GM12878 (cell line): Measurements from ENCODE around the gene MYO7B. TPM values are rescaled to one million over a fixed set of nuclear protein-coding genes. Genes with fewer than 3 reads are reported as not detected.

Experiments
- ATAC-seq: fragments of 200-7000 bp; cut with Tn5 transposase; 3 replicates; pipeline ENCODE4 v1.9.1; 2020; ENCODE audit warnings: mild to moderate bottlenecking, moderate library complexity
- BruUV-seq: library from RNA; stranded (reverse); fragments of 400-500 nt; replicated peaks from 2 replicates; lab custom pipeline; 2021; lab: Mats Ljungman, UMichigan
- CTCF ChIA-PET: fragments of 300-600 bp; sonication (Branson Sonifier 250); formaldehyde crosslinking; extraction: SDS; loops from one replicate; lab custom pipeline; 2021; ENCODE audit warnings: inconsistent platforms; lab: Yijun Ruan, JAX
- POLR2A ChIA-PET: fragments of 350-600 bp; formaldehyde crosslinking; extraction: SDS; loops from one replicate; lab custom pipeline; 2021; ENCODE audit warnings: inconsistent platforms; lab: Charles Lee
- RAD21 ChIA-PET: fragments of 300-600 bp; sonication (Branson Sonifier 250); formaldehyde crosslinking; loops from one replicate; lab custom pipeline; 2023; ENCODE audit warnings: antibody characterized with exemption; ENCODE audit not compliant: unreplicated experiment; lab: Charles Lee
- SMC1A ChIA-PET: fragments of 300-600 bp; sonication (Branson Sonifier 250); formaldehyde crosslinking; loops from one replicate; lab custom pipeline; 2023; ENCODE audit not compliant: unreplicated experiment, uncharacterized antibody; lab: Charles Lee
- DNase-seq: peaks from one replicate; pipeline ENCODE4 v3.0.0-alpha.2; 2011; ENCODE audit warnings: low read depth, low spot score
- FAIRE-seq: peaks from 3 replicates; lab custom pipeline; 2011; peaks lifted over from hg19 to GRCh38; lab: Jason Lieb, UNC
- H2AFZ ChIP-seq: 2 replicates; pipeline ENCODE4 v1.6.0; 2011; ENCODE audit warnings: low read depth, low read length, control low read depth; ENCODE audit not compliant: control insufficient read depth
- H3K27ac ChIP-seq: 2 replicates; pipeline ENCODE4 v1.5.1; 2011; ENCODE audit warnings: control low read depth; ENCODE audit not compliant: control insufficient read depth, insufficient read depth
- H3K27me3 ChIP-seq, 2 experiments: replicated peaks in 1 of 2; 2 replicates each; pipeline versions ENCODE4 v1.6.0 to v1.6.1; 2011; ENCODE audit warnings: low read length in 1 of 2; ENCODE audit not compliant: control insufficient read depth in 2 of 2, insufficient read depth in 2 of 2
- H3K36me3 ChIP-seq, 2 experiments: 2 replicates each; pipeline ENCODE4 v1.5.1; 2011; ENCODE audit warnings: low read length in 1 of 2; ENCODE audit not compliant: control insufficient read depth in 2 of 2, insufficient read depth in 2 of 2
- H3K4me1 ChIP-seq: 2 replicates; pipeline ENCODE4 v1.6.1; 2011; ENCODE audit warnings: mild to moderate bottlenecking, low read length, moderate library complexity, mixed read lengths; ENCODE audit not compliant: control insufficient read depth, insufficient read depth
- H3K4me2 ChIP-seq: 2 replicates; pipeline ENCODE4 v1.6.0; 2011; ENCODE audit warnings: control low read depth; ENCODE audit not compliant: control insufficient read depth, insufficient read depth
- H3K4me3 ChIP-seq: fragments of 200-600 bp; sonication (generic); 2 replicates; pipeline ENCODE4 v1.5.1; 2016
- H3K79me2 ChIP-seq: 2 replicates; pipeline ENCODE4 v1.6.0; 2011; ENCODE audit warnings: low read length; ENCODE audit not compliant: control insufficient read depth, insufficient read depth
- H3K9ac ChIP-seq: 2 replicates; pipeline ENCODE4 v1.8.0; 2011; ENCODE audit warnings: low read length, control low read depth, mixed read lengths; ENCODE audit not compliant: control insufficient read depth, insufficient read depth
- H3K9me3 ChIP-seq: replicated peaks from 3 replicates; pipeline ENCODE4 v1.5.1; 2011; ENCODE audit warnings: mild to moderate bottlenecking, low read length; ENCODE audit not compliant: control insufficient read depth, insufficient read depth
- H4K20me1 ChIP-seq: 2 replicates; pipeline ENCODE4 v1.6.0; 2011; ENCODE audit not compliant: control insufficient read depth, insufficient read depth
- ASH2L ChIP-seq: fragments of 300-600, 200-600 bp; sonication (generic); IDR thresholded peaks from 2 replicates; pipeline ENCODE4 v1.6.1; 2017; ENCODE audit warnings: low read depth, mild to moderate bottlenecking, borderline replicate concordance
- E2F4 ChIP-seq: IDR thresholded peaks from 2 replicates; pipeline ENCODE4 v1.6.1; 2012; ENCODE audit warnings: low read depth, low read length, improper control_type of control experiment
- EZH2 ChIP-seq: IDR thresholded peaks from 2 replicates; pipeline ENCODE4 v1.6.1; 2012; ENCODE audit warnings: low read depth, mild to moderate bottlenecking, control low read depth, inconsistent platforms, low read length, borderline replicate concordance; ENCODE audit not compliant: control insufficient read depth
- IKZF2 ChIP-seq, 2 experiments: fragments of 450-650 bp; IDR thresholded peaks; 2 replicates each; pipeline ENCODE4 v1.6.1; 2017; ENCODE audit warnings: mild to moderate bottlenecking in 2 of 2, moderate library complexity in 2 of 2
- LARP7 ChIP-seq: fragments of 450-650 bp; IDR thresholded peaks from 2 replicates; pipeline ENCODE4 v1.6.1; 2017; ENCODE audit warnings: mild to moderate bottlenecking
- ZBTB11 ChIP-seq: fragments of 450-650 bp; formaldehyde crosslinking; IDR thresholded peaks from 2 replicates; pipeline ENCODE4 v1.5.0; 2022; ENCODE audit warnings: mild to moderate bottlenecking, missing genetic modification characterization
- ZBTB33 ChIP-seq: fragments of 450-650 bp; IDR thresholded peaks from 2 replicates; pipeline ENCODE4 v1.6.1; 2017; ENCODE audit warnings: mild to moderate bottlenecking
- ZNF217 ChIP-seq: fragments of 450-650 bp; IDR thresholded peaks from 2 replicates; pipeline ENCODE4 v1.6.1; 2017; ENCODE audit warnings: antibody characterized with exemption, mild to moderate bottlenecking
- ZNF24 ChIP-seq: fragments of 450-650 bp; IDR thresholded peaks from 2 replicates; pipeline ENCODE4 v1.6.1; 2017; ENCODE audit warnings: antibody characterized with exemption, mild to moderate bottlenecking
- WGBS: methylation state at CpG from one replicate; pipeline ENCODE4 v1.1.6; 2016; ENCODE audit warnings: low lambda C conversion rate; ENCODE audit not compliant: insufficient replicate concordance, insufficient coverage; ENCODE audit errors: missing lambda C conversion rate; 5-methylcytosine and 5-hydroxymethylcytosine counted together
- in situ Hi-C: fragments of 300-500 bp; cut with MboI; formaldehyde crosslinking; loops from 9 replicates; pipeline ENCODE4 v1.14.3; 2018; ENCODE audit warnings: mixed read lengths
- intact Hi-C: fragments of 100-400 bp; cut with micrococcal nuclease; formaldehyde crosslinking; loops from one replicate; pipeline ENCODE4 v1.14.2; 2022; ENCODE audit not compliant: unreplicated experiment
- polyA plus RNA-seq, 11 experiments: library from polyadenylated mRNA; depleted of rRNA in 4 of 11; unstranded in 6 of 11; stranded (reverse) in 5 of 11; fragments of >200 nt; fragmentation: Nextera tagmentation in 4 of 11; fragmentation: Illumina TruSeq in 1 of 11; extraction: Ambion mirVana in 4 of 11; extraction: Trizol in 1 of 11; gene quantifications; 1 replicate in 1 of 11; 2 replicates in 10 of 11; pipeline versions ENCODE4 v1.2.1 to v1.2.3, GENCODE V29; 2011 to 2016; ENCODE audit warnings: inconsistent platforms in 2 of 11, missing spikeins in 2 of 11, low read depth in 1 of 11
- total RNA-seq, 4 experiments: library from RNA; depleted of rRNA in 3 of 4; stranded (reverse); fragments of >200 nt in 3 of 4; fragmentation: Illumina TruSeq in 1 of 4; extraction: Trizol in 1 of 4; gene quantifications; 2 replicates each; pipeline versions ENCODE4 v1.2.1 to v1.2.3, GENCODE V29; 2013 to 2021

MYO7B gene
- total and polyA plus RNA-seq, 10 of the 15 experiments (the other 5 are each of a cell fraction or from before 2014, with no cell fraction given) = 0.08 to 4.8 (median 1.2) TPM

GRCh38 chr2:127683056-127683455 lies 147.6 kb downstream of the MYO7B start (continued):
- TF ChIP-seq ZBTB11 = no peak

GRCh38 chr2:127683757-127684156 lies 148.3 kb downstream of the MYO7B start:
- RAD21 ChIA-PET = no interaction called here
- TF ChIP-seq ZNF24 (no peak), E2F4 (no peak), IKZF2 (IDR thresholded peaks at IDR 0.05) (no peak), ZBTB33 (no peak), EZH2 (no peak), ZNF217 (no peak), ASH2L (no peak), LARP7 (no peak)
- in situ Hi-C loops = no loop called here
- WGBS = 57% methylated on average over 15 of the region's 15 CpGs
- Histone ChIP-seq H3K27ac (no peak overlapping the region), H3K4me3 (no peak overlapping the region), H3K4me2 (no peak overlapping the region), H3K9me3 (peaks cover 1% of the 10 kb centered on the region; the same call in 2 of the 3 replicates), H4K20me1 (no peaks in the 10 kb centered on the region), H3K9ac (no peak overlapping the region), H3K27me3 (peaks cover 0 to 2% of the 10 kb centered on the region in 2 experiments; a peak in 2 of 4 replicates), H3K36me3 (no peaks in the 10 kb centered on the region), H2AFZ (no peak overlapping the region), H3K4me1 (no peaks in the 10 kb centered on the region), H3K79me2 (no peaks in the 10 kb centered on the region)
- no TSS peak for BruUV-seq
- ATAC-seq (no peak), FAIRE-seq (no peak), DNase-seq (no peak)
- SMC1A ChIA-PET = no interaction called here
- POLR2A ChIA-PET = no interaction called here
- intact Hi-C loops = no loop called here
- CTCF ChIA-PET = interaction anchor here (0.9 kb wide), 1 partner anchor 8 kb away, joined by 3 read pairs; no protein-coding TSS in a partner anchor
